NCI-H187 (cell line): ENCODE data around the gene TMEM151A.

Experiments used
- DNase-seq, 2 experiments: peaks; one replicate each; lab custom pipeline; 2025; lab: John Stamatoyannopoulos, UW

The TMEM151A gene

GRCh38 chr11:66283461-66284105 is 8.1 kb upstream of the TMEM151A start:
- DNase-seq, result no peak

DNA sequence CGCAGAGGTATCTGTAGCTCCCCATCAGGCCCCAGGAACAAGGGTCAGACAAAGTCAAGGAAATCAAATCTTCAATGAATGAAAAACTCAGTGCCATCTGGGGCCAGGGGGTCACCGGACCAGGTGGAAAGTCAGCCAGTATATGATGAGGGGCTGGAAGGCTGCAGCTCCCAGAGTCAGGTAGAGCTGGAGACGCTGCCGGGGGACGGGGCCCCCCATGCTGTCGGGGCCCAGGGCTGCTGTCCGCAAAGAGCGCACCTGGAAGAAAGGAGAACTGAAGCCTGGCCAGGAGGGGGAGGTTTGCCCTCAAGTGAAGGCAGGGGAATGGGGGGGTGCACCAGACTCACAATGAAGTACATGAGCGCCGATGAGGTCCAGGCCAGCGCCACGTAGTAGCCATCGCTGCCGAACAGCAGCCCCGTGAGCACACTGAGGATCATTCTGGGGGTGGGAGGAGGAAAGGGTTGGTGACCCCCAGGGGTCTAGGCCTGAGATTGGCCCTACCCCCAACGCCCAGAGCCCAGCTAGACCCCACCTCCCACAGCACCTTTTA is 7.1 kb upstream of the TMEM151A start:
- DNase-seq, result no peak

GRCh38 chr11:66285250-66285947 is 6.3 kb upstream of the TMEM151A start:
- no peak for DNase-seq

GRCh38 chr11:66286699-66287098 is 5.0 kb upstream of the TMEM151A start:
- DNase-seq, result no peak

DNA sequence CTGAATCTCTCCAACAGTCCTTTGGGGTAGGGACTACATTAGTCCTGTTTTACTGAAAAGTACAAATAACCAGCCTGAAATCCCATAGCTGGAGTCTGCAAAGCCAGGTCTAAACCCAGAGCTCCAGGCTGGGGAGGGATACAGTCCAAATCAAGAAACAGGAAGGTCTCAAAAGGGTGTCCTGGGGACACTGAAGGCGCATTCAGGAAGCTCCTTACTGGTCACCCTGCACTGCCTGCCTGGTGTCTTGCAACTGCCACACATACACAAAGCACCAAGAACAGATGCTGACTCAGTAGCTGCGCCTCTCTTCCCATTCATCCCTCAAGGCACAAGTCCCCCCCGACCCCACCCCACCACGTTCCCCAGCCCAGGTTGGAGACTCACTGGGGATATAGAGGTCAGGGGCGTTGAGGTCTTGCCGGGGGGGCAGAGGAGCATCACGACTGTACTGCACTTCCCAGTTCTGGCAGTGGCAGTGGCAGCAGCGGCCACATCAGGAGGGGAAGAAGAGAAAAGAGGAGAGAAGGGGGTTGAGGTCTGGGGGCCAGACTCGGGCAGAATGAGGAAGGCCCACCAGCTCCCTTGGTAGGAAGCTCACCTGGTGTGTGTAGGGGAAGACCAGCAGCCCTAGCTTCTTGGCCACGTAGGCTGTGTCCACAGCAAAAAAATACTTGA is 4.3 kb upstream of the TMEM151A start:
- DNase-seq, result no peak

- DNase-seq, result no peak
These were observed 3.6 kb upstream of the TMEM151A start for GRCh38 chr11:66287889-66288670.

GRCh38 chr11:66288671-66289547 is 2.8 kb upstream of the TMEM151A start, which contains the start of gene YIF1A:
Gene YIF1A (minus strand): TSS chr11:66289143. CDS start chr11:66288985, 158 bp downstream.
- peak; percentile 91 to 97 for DNase-seq

DNA sequence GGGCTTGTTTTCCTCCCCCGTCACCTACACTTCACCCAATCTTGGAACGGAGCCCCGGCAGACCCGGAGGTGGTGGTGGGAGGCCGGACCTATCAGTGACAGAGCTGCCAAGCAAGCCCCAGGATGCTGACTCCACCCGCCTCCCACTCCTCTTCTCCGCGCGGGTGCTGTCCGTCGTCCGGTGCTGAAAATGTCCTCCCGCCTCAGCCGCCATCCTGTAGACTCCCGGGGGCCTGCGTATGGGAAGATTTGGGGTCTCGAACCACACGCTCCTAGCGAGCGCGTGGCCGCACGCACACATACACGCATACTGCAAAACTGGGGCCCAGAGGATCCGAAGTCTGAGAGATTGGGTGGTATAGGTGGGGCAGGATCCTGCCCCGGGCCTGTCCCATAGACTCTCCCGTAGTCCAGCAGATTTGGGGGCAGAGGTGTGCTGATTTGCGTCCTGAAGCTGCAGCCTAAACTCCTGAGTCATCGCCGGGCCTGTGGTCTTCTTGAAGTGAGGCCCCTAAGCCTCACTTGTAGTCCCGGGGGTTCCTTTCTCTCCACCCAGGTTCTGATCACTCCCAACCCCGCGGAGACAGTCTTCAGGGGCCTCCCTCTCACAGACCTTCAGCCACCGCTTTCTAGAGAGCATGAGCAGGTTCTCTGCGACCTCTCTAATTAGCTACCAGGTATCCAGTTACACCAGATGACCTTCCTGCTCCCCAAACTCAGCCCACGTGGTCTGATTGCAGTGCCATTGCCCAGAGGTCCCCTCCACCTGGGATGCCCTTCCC is 2.0 kb upstream of the TMEM151A start:
- no peak for DNase-seq

- DNase-seq, result no peak
These were observed 1.4 kb upstream of the TMEM151A start for GRCh38 chr11:66290330-66290621.

DNA sequence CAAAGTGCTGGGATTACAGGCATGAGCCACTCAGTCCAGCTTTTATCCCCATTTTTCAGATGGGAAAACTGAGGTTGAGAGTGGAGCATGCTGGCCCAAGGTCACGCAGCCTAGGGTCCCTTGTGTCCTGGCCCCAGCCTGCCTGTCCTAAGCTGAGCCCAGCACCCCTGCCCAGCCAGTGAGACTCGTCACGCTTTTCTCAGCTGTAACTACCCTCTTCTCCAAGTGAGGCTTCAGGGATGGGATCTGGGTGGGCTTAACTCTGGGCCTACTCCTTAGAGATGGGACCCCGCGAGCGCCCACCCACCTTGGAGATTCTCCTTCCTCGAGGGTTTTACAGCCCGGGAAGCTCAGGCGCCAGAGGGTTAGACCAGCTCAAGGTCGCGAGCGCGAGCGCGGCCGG is 390 bp upstream of the TMEM151A start:
- no peak for DNase-seq

DNA sequence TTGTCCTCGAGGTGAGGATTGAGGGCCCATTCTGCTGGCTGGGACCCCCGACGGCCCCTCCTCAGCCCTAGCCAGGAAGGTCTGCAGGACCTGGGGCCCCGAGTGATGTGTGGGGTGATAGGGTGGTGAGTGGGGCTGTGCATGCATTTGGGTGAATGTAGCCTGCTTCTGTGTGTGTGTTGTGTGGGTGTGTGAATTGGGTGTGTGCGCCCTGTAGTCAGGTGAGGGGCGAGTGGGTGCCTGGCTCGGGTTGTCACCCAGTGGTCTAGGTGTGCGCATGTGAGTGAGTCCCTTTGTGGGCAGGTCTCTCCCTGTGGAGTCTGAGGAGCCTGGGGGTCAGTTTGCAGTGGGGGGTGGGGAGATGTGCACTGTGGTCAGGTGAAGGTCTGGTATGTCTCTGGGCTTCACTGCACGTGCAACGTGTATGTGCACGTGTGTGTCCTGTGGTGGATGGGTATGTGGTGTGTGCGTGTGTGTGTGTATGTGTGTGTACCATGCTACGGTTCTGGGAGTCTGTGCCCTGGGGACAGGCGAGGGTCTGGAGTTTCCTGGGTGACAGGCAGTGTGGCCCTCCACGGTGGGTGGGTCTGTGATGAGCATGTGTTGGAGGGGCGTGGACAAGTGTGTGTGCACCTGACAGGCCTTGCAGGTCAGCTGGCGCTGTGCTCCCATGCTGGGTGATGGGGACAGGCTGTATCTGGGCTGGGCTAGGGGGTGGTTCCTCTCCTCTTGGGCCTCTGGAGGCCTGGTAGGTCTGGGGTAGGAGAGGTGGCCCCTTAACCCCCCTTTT is 1.0 kb downstream of the TMEM151A start:
- no peak for DNase-seq

GRCh38 chr11:66293352-66293751 is 1.7 kb downstream of the TMEM151A start:
- no peak for DNase-seq

DNA sequence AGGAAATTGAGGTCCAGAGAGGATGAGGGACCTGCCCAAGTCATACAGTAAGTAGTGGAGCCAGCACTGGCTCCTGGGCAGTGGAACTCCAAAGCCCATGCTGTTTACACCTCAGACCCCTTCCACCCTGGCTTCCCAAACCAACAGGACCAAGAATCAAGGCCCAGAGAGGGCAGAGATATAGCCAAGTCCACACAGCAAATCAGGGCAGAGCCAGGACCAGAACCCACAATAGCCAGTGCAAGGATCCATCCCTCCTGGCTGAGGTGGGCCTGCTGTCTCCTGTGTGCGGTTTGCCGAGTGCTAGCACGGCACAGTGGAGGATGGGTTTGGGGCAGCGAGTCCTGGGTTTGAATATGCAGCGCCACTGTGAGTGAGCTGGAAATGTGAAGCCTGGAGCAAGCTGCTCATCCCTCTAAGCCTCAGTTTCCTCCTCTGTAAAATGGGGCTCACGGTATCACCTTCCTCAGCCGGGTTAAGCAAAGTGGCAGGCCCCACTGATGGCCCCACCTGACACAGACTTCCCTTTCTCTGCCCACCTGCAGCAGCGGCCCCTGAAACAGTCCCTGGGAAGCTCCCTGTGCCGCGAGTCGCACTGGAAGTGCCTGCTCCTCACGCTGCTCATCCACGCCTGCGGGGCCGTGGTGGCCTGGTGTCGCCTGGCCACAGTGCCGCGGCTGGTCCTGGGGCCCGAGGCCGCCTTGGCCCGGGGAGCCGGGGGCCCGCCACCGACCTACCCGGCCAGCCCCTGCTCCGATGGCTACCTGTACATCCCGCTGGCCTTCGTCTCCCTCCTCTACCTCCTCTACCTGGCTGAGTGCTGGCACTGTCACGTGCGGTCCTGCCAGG is 2.3 kb downstream of the TMEM151A start:
- DNase-seq, result no peak

GRCh38 chr11:66294626-66295620 is 3.2 kb downstream of the TMEM151A start:
- DNase-seq, result no peak

- DNase-seq, result no peak
These were observed 5.9 kb downstream of the TMEM151A start for GRCh38 chr11:66297610-66298009.

- DNase-seq, result no peak
These were observed 7.5 kb downstream of the TMEM151A start for GRCh38 chr11:66299186-66299585.

- DNase-seq, result no peak
These were observed 11.0 kb downstream of the TMEM151A start for GRCh38 chr11:66302656-66303055.
